T-cell (primary cell): ENCODE results near the gene FANCC. TPM values are rescaled to one million over a fixed set of nuclear protein-coding genes. Genes with fewer than 3 reads are reported as not detected.

Experiments
- ATAC-seq, 4 experiments: fragments of 200-7000 bp in 3 of 4; fragments of 150-1000 bp in 1 of 4; cut with Tn5 transposase; replicated peaks in 1 of 4; 1 replicate in 3 of 4; 2 replicates in 1 of 4; pipeline ENCODE4 v1.10.0; 2021; ENCODE audit warnings: moderate library complexity in 3 of 4, mild to moderate bottlenecking in 2 of 4, moderate number of reproducible peaks in 1 of 4
- CTCF ChIA-PET, 2 donors: fragments of 300-600 bp; sonication (Branson Sonifier 250); formaldehyde crosslinking; loops; one replicate each; lab custom pipeline; 2022; ENCODE audit warnings: antibody characterized with exemption in 2 of 2; lab: Charles Lee
- POLR2A ChIA-PET, 2 donors: fragments of 300-600 bp; sonication (Branson Sonifier 250); formaldehyde crosslinking; loops; one replicate each; lab custom pipeline; 2022; ENCODE audit warnings: antibody characterized with exemption in 2 of 2; lab: Charles Lee
- DNase-seq, 35 experiments: peaks; one replicate each; pipeline versions ENCODE4 v3.0.0 to v3.0.0-alpha.2; 2013 to 2023
- H3K27ac ChIP-seq: one replicate; pipeline ENCODE4 v1.5.1; 2013; ENCODE audit warnings: low read length
- H3K27me3 ChIP-seq, 2 experiments: replicated peaks in 1 of 2; 1 replicate in 1 of 2; 2 replicates in 1 of 2; pipeline versions ENCODE4 v1.6.1 to v1.7.0; 2013; ENCODE audit warnings: low read length in 1 of 2, mixed read lengths in 1 of 2; ENCODE audit not compliant: control insufficient read depth in 2 of 2, insufficient read depth in 2 of 2; ENCODE audit errors: extremely low read depth in 1 of 2
- H3K36me3 ChIP-seq, 2 donors: 1 replicate in 1 of 2; 2 replicates in 1 of 2; pipeline versions ENCODE4 v1.6.1 to v1.7.0; 2013; ENCODE audit warnings: low read length in 1 of 2; ENCODE audit not compliant: control insufficient read depth in 2 of 2, insufficient read depth in 1 of 2; ENCODE audit errors: extremely low read depth in 1 of 2
- H3K4me1 ChIP-seq, 2 experiments: 1 replicate in 1 of 2; 2 replicates in 1 of 2; pipeline versions ENCODE4 v1.6.1 to v1.7.0; 2013; ENCODE audit warnings: low read length in 2 of 2, mixed read lengths in 1 of 2; ENCODE audit not compliant: insufficient read depth in 2 of 2, control insufficient read depth in 1 of 2; ENCODE audit errors: extremely low read depth in 1 of 2
- H3K4me3 ChIP-seq, 2 donors: 1 replicate in 1 of 2; 2 replicates in 1 of 2; pipeline versions ENCODE4 v1.5.1 to v1.7.0; 2013; ENCODE audit warnings: mild to moderate bottlenecking in 2 of 2, low read length in 1 of 2, moderate library complexity in 1 of 2; ENCODE audit not compliant: control insufficient read depth in 1 of 2; ENCODE audit errors: extremely low read depth in 1 of 2
- H3K9me3 ChIP-seq: 2 replicates; pipeline ENCODE4 v1.7.0; 2013
- H3K27ac Mint-ChIP-seq, 2 donors: one replicate each; pipeline ENCODE4 v1.8.0; 2020 to 2021; ENCODE audit warnings: mild to moderate bottlenecking in 2 of 2, mixed read lengths in 2 of 2
- H3K27me3 Mint-ChIP-seq, 2 donors: one replicate each; pipeline ENCODE4 v1.8.0; 2021 to 2022; ENCODE audit warnings: mixed read lengths in 2 of 2
- H3K36me3 Mint-ChIP-seq: one replicate; pipeline ENCODE4 v1.8.0; 2021; ENCODE audit warnings: mixed read lengths
- H3K4me1 Mint-ChIP-seq, 3 donors: one replicate each; pipeline ENCODE4 v1.8.0; 2020 to 2022; ENCODE audit warnings: mixed read lengths in 3 of 3, mild to moderate bottlenecking in 1 of 3
- H3K4me3 Mint-ChIP-seq, 3 donors: one replicate each; pipeline ENCODE4 v1.8.0; 2020 to 2022; ENCODE audit warnings: mild to moderate bottlenecking in 3 of 3, mixed read lengths in 3 of 3, moderate library complexity in 3 of 3
- H3K9me3 Mint-ChIP-seq, 3 donors: one replicate each; pipeline ENCODE4 v1.8.0; 2020 to 2022; ENCODE audit warnings: mixed read lengths in 3 of 3
- WGBS: methylation state at CpG from one replicate; pipeline ENCODE4 v1.1.5; 2013; ENCODE audit warnings: missing lambda C conversion rate; ENCODE audit not compliant: insufficient coverage; 5-methylcytosine and 5-hydroxymethylcytosine counted together
- total RNA-seq, 35 experiments: library from RNA in 6 of 35; stranded (reverse) in 6 of 35; fragments of 120-200 nt in 1 of 35; gene quantifications; one replicate each; pipeline versions ENCODE4 v1.2.1 to v1.2.4 and lab custom pipeline; 2013 to 2026

Gene FANCC
- total RNA-seq, 5 donors from 2014 or later (not counting 1 experiment from before 2014, with no cell fraction given): 4.2 to 11.6 (median 4.8) TPM

- POLR2A ChIA-PET: no interaction called here
- peaks cover 0 to 2% of the 10 kb centered on the region in 2 donors for H3K36me3 ChIP-seq
- no peaks in the 10 kb centered on the region for H3K9me3 ChIP-seq
- ATAC-seq (no peak), DNase-seq (no peak)
- Mint-ChIP-seq H3K4me1 (peaks cover 8 to 25% (median 10%) of the 10 kb centered on the region in 3 donors), H3K4me3 (no peak overlapping the region), H3K27me3 (no peaks in the 10 kb centered on the region), H3K27ac (no peak overlapping the region), H3K36me3 (no peaks in the 10 kb centered on the region), H3K9me3 (no peaks in the 10 kb centered on the region)
- no peak overlapping the region for H3K4me3 ChIP-seq
- 96% methylated on average over 4 of the region's 7 CpGs for WGBS
- peaks cover 3 to 4% of the 10 kb centered on the region in 2 experiments for H3K4me1 ChIP-seq
- no peak overlapping the region for H3K27ac ChIP-seq
- no peaks in the 10 kb centered on the region for H3K27me3 ChIP-seq
- CTCF ChIA-PET: no interaction called here
Observed at GRCh38 chr9:95097279-95097678, 220.2 kb downstream of the FANCC start.

- ChIA-PET POLR2A (no interaction called here), CTCF (no interaction called here)
- H3K27me3 ChIP-seq: no peaks in the 10 kb centered on the region
- Mint-ChIP-seq H3K4me1 (peaks cover 10 to 26% (median 11%) of the 10 kb centered on the region in 3 donors), H3K36me3 (no peaks in the 10 kb centered on the region), H3K27ac (no peak overlapping the region), H3K4me3 (no peak overlapping the region), H3K27me3 (no peaks in the 10 kb centered on the region), H3K9me3 (no peaks in the 10 kb centered on the region)
- peaks cover 4 to 8% of the 10 kb centered on the region in 2 experiments for H3K4me1 ChIP-seq
- 94% methylated on average over 4 of the region's 6 CpGs for WGBS
- ATAC-seq: no peak
- no peak overlapping the region for H3K27ac ChIP-seq
- H3K4me3 ChIP-seq: no peak overlapping the region
- DNase-seq: no peak
- H3K9me3 ChIP-seq: no peaks in the 10 kb centered on the region
- H3K36me3 ChIP-seq: peaks cover 0 to 2% of the 10 kb centered on the region in 2 donors
Observed at GRCh38 chr9:95096807-95097206, 220.7 kb downstream of the FANCC start.

- Histone ChIP-seq H3K9me3 (no peaks in the 10 kb centered on the region), H3K36me3 (peaks cover 0 to 2% of the 10 kb centered on the region in 2 donors), H3K27me3 (no peaks in the 10 kb centered on the region), H3K27ac (no peak overlapping the region), H3K4me1 (peaks cover 4 to 8% of the 10 kb centered on the region in 2 experiments), H3K4me3 (no peak overlapping the region)
- no peaks in the 10 kb centered on the region for H3K36me3 Mint-ChIP-seq
- no peak for DNase-seq
- no peak overlapping the region for H3K4me3 Mint-ChIP-seq
- ChIA-PET CTCF (no interaction called here), POLR2A (no interaction called here)
- 95% methylated on average over 8 of the region's 12 CpGs for WGBS
- no peak for ATAC-seq
- no peak overlapping the region for H3K27ac Mint-ChIP-seq
- H3K4me1 Mint-ChIP-seq: peaks cover 13 to 30% (median 16%) of the 10 kb centered on the region in 3 donors
- no peaks in the 10 kb centered on the region for H3K27me3 Mint-ChIP-seq
- H3K9me3 Mint-ChIP-seq: no peaks in the 10 kb centered on the region
Observed at GRCh38 chr9:95096381-95096780, 221.1 kb downstream of the FANCC start.

GRCh38 chr9:95095641-95096355, 221.7 kb downstream of the FANCC start:
- Histone ChIP-seq H3K4me3 (no peak overlapping the region), H3K27ac (no peak overlapping the region), H3K9me3 (no peaks in the 10 kb centered on the region), H3K4me1 (peaks cover 4 to 8% of the 10 kb centered on the region in 2 experiments), H3K36me3 (peaks cover 0 to under 1% of the 10 kb centered on the region in 2 donors), H3K27me3 (no peaks in the 10 kb centered on the region)
- Mint-ChIP-seq H3K9me3 (no peaks in the 10 kb centered on the region), H3K4me3 (no peak overlapping the region), H3K27ac (no peak overlapping the region), H3K4me1 (peaks cover 13 to 33% (median 16%) of the 10 kb centered on the region in 3 donors), H3K27me3 (no peaks in the 10 kb centered on the region), H3K36me3 (no peaks in the 10 kb centered on the region)
- ATAC-seq (no peak), DNase-seq (no peak)
- POLR2A ChIA-PET: interaction anchor here in 1 of 2 donors (0.5 kb wide), 1 partner anchor 255 kb away, joined by 4 read pairs; no protein-coding TSS in a partner anchor
- CTCF ChIA-PET: no interaction called here
- WGBS: 93% methylated on average over 9 of the region's 22 CpGs

- no peaks in the 10 kb centered on the region for H3K27me3 Mint-ChIP-seq
- 87% methylated on average over 5 of the region's 10 CpGs for WGBS
- Histone ChIP-seq H3K4me3 (no peak overlapping the region), H3K27me3 (no peaks in the 10 kb centered on the region), H3K9me3 (no peaks in the 10 kb centered on the region), H3K36me3 (no peaks in the 10 kb centered on the region), H3K27ac (no peak overlapping the region), H3K4me1 (peaks cover 4 to 8% of the 10 kb centered on the region in 2 experiments)
- ATAC-seq (no peak), DNase-seq (no peak)
- ChIA-PET CTCF (no interaction called here), POLR2A (interaction anchor here in 1 of 2 donors (0.6 kb wide), 1 partner anchor 19 kb away, joined by 3 read pairs; no protein-coding TSS in a partner anchor)
- no peaks in the 10 kb centered on the region for H3K9me3 Mint-ChIP-seq
- no peak overlapping the region for H3K27ac Mint-ChIP-seq
- no peaks in the 10 kb centered on the region for H3K36me3 Mint-ChIP-seq
- peaks cover 13 to 33% (median 16%) of the 10 kb centered on the region in 3 donors for H3K4me1 Mint-ChIP-seq
- no peak overlapping the region for H3K4me3 Mint-ChIP-seq
Observed at GRCh38 chr9:95094002-95094401, 223.5 kb downstream of the FANCC start.

GRCh38 chr9:95093586-95093985, 223.9 kb downstream of the FANCC start:
- WGBS: 93% methylated on average over 13 of the region's 16 CpGs
- POLR2A ChIA-PET: interaction anchor here in 1 of 2 donors (0.6 kb wide), 1 partner anchor 18 kb away, joined by 3 read pairs; no protein-coding TSS in a partner anchor

More at GRCh38 chr9:95093586-95093985, 223.9 kb downstream of the FANCC start:
- Histone ChIP-seq H3K4me1 (peaks cover 4 to 8% of the 10 kb centered on the region in 2 experiments), H3K36me3 (no peaks in the 10 kb centered on the region), H3K9me3 (no peaks in the 10 kb centered on the region), H3K27me3 (no peaks in the 10 kb centered on the region), H3K27ac (no peak overlapping the region), H3K4me3 (no peak overlapping the region)
- H3K9me3 Mint-ChIP-seq: no peaks in the 10 kb centered on the region
- H3K27ac Mint-ChIP-seq: no peak overlapping the region
- DNase-seq (no peak), ATAC-seq (no peak)
- no peaks in the 10 kb centered on the region for H3K27me3 Mint-ChIP-seq
- H3K36me3 Mint-ChIP-seq: no peaks in the 10 kb centered on the region
- CTCF ChIA-PET: no interaction called here
- peaks cover 13 to 33% (median 16%) of the 10 kb centered on the region in 3 donors for H3K4me1 Mint-ChIP-seq
- H3K4me3 Mint-ChIP-seq: no peak overlapping the region
